Stimulated activated CD8-positive, alpha-beta memory T cell treated with anti-CD3 and anti-CD28 coated beads, Interleukin-12 subunit alpha, Interleukin-12 subunit beta, amount 100 ng/mL, for 4 hours (primary cell): ENCODE measurements around the gene DOCK6.

Experiments
- DNase-seq: peaks from one replicate; pipeline ENCODE4 v3.0.0-alpha.2; 2020; ENCODE audit warnings: low read depth

The DOCK6 gene

DNA sequence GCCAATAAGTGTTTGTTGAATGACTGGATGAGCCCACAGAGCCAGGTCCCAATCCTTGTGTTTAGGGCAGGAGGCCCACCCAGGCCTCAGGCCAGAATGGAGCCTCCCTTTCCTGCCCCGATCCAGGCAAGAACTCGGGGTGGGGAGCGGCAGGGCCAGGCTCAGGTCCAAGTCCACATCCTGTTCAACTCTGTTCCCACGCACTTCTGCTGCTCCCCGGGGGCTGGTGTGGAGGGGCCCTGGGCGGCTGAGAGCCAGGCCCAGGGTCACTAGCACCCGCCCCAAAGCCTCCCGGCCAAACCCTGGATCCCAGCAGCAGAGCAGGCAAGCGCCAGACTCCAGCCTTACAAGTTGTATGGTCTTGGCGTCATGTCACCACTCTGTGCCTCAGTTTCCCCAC lies 14.9 kb downstream of the DOCK6 start:
- DNase-seq: no peak

DNA sequence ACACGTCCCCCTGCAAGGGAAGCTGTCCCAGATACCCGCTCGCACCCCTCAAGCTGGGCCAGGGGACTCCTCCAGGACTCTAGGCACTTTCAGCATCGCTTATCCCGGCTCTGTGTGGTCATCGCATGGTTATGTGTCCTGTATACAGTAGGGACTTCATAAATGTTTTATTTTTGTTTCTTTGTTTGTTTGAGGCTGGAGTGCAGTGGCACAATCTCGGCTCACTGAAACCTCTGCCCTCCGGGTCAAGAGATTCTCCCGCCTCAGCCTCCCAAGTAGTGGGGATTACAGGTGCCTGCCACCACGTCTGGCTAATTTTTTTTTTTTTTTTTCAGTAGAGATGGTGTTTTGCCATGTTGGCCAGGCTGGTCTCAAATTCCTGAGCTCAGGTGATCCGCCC lies 15.4 kb downstream of the DOCK6 start:
- DNase-seq: no peak

DNA sequence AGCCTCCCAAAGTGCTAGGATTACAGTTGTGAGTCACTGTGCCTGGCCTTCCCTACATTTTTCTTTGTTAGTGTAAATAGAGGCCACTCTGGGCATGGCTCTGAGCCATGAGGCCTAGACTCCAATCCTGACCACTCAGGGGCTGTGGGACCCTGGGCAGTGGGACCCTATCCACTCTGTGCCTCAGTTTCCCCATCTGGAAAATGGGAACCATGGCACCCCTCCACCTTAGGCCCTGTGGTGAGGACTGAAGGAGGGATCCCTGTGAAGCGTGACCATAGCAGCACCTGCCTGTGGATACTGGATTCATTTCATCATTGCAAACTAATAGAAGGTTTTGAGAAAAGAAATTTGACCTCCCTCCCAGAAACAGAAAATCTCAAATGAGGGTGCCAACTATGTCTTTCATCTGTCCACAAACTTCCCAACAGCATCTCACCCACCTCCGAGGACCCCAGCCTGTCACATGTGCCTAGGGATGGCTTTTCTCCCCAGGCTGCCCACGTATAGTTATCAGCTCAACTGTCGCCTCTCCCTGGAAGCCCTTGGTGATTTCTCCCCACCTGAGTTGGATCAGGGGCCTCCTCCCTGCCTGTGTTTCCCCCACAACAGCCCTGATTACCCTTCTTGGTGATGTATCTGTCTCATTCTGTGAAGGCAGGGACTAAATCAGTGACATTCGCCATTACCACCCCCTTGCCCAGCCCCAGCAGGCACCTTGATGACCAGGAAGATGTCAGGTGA lies 17.3 kb downstream of the DOCK6 start:
- DNase-seq: no peak

DNA sequence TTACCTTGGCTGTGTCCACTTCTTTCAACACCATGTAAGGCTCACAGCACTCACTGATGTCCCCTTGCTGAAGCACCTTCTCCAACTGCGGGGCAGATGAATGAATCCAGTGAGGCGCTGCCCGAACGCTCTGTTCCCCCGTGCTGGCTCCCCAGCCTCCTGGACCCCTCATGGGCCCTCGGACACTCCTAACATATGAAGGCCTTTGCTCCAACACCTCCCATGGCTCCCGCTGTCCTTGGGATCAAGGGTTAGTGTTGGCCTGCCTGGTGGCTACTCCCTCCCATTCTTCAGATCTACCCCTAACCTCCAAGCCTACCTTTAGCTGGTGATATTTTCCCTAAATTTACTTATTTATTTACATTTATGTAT lies 18.5 kb downstream of the DOCK6 start:
- DNase-seq: no peak

DNA sequence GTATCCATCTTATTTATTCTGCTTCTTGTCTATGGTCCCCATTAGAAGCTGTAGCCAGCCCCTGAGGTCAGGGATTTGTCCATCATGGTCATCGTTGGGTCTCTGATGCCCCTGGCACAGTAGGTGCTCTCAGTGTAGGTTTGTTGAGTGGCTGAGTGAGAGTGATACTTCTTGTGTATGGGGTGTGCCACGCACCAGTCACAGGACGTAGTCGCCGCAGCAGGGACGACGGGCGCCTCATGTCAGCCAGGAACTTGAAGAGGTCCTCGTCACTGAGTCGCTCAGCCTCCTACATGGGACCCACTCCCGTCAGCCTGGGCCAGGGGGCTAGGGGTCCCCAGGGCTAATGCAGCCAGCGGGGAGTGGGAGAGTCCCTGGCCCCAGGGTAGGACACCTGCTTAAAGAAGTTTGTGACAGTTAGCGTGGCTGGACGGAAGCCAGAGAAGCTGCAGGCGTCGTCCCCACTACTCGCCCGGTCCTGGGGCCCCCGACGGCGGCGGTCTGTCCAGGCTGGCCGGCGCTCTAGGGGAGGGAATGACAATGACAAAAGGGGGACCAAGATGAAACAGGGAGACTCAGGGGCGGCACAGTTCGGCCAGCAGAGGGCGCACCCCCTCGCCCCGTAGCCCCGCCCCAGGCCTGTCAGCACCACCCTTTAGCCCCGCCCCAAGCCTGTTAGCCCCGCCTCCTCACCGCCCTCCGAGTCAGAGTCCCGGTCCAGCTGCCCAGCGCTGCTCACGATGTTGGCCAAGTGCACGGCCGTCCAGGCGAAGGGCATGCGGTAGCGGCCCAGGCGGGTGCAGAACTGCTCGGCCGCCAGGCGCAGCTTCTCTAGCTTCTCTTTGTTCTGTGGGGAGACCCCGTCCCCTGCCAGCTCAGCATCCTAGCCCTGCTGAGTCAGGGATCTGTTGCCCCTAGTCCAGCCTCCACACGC lies 19.2 kb downstream of the DOCK6 start:
- DNase-seq: peak; percentile 61

DNA sequence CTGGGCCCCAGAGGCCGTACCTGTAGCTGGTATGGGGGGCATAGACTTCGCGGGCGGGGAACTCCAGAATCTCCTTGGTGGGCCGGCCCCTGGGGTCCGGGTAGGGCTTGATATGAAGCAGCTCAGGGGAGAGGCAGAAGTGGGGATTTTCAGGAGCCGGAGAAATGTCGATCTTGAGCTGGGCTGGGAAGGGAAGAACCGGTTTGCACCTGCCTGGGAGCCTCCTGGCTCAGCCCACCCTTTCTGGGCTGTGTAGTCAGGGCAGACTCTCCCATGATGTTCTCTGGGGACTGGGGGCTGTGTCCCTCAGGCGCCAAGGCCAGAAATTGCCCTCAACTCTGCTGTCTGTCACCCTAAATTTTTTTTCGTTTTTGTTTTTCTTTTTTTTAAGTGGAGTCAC lies 20.3 kb downstream of the DOCK6 start:
- DNase-seq: no peak

DNA sequence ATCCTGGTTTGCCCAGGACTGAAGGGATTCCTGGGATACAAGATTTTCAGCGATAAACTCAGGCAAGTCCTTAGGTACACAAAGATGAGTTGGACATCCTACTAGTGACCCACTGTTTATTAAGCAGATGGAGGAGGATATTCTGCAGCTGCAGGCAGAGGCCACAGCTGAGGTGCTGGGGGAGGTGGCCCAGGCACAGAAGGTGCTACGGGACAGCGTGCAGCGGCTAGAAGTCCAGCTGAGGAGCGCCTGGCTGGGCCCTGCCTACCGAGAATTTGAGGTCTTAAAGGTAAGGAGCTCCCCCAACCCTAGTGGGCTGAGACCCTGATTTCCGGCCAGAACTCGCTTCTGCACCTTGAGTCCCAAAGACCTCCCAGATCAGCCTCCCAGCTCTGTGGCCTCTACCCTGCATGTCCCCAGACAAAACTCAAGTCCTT lies 22.3 kb downstream of the DOCK6 start:
- DNase-seq: no peak

DNA sequence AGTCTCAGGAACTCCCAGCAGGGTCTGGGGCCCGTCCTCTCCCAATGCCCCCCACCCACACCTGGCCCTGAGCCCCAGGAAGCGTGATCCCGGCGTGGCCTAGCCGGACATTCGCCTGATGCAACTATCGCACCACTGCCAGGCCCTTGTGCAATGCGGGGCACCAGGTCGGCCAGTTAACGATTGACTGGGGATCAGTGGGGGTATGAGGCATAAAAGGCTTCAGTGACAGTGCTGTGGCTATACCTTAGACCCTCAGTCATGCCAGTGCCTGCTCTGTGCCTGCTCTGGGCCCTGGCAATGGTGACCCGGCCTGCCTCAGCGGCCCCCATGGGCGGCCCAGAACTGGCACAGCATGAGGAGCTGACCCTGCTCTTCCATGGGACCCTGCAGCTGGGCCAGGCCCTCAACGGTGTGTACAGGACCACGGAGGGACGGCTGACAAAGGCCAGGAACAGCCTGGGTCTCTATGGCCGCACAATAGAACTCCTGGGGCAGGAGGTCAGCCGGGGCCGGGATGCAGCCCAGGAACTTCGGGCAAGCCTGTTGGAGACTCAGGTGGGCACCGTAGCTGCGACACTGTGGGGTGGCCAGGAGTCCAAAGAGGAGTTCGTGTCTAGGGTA lies 22.8 kb downstream of the DOCK6 start, which contains the start of gene ANGPTL8:
Gene ANGPTL8, plus strand, starts transcription at position 243 of the 624 bp plus-strand sequence. Its CDS starts 19 bp downstream, at position 262.
- DNase-seq: no peak

DNA sequence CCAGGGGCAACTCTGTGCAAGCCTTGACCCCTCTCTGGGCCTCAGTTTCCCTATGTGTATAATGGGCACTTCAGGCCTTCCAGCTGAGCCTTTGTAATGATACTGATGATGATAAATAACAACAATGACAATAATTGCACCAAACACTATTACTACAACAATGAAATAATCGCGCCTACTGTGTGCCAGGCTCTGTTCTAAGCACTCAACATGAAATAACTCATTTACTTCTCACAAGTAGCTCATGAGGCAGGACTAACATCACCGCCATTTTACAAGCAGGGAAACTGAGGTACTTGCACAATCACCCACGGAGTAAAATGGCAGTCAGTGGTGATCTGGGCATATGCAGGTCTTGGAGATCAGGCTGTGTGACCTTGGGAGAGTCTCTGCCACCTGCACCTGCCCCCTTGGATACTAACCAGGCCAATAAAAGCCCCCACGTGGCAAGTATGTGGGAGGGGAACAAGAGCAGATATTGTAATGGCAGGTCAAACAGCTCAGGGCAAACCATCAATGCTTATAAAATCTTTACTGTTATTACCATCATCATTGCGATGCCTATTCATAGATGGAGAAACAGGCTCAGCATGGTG lies 23.4 kb downstream of the DOCK6 start:
- DNase-seq: no peak

DNA sequence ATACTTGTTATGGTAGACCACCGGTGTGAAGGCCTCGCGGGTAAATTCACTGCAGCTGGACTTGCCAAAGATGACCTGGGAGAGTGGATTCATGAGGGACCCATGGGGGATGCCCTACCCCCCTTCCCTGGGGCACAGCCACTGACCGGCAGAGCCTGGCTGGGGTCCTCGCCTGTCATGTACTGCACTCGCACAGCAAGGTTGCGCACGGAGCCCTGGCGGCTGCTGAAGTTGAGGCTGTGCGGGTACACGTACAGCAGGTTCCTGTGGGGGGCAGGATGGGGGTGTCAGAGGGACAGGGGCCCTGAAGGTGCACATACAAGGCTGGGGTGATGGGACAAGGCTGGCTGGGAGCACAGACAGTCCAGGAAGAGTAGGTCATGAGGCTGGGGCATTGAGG lies 24.3 kb downstream of the DOCK6 start:
- no peak for DNase-seq

DNA sequence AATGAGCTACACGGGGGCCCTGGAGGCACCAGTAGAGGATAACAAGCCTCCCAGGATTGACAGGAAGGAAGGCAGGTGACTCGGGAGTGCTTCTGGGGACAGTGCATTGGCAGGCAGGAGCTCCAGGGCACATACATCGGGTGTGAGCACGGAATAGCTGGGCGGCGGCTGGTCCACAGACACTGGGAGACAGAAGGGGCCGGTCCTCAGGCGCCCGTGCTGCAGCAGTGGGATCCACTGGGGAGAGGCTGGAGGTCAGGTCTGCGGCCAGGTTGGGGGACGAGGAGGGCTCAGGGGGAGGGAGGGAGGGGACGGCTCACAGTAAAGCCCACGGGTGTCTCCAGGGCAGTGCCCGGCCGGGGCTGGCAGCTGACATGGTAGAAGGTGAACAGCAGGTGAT lies 25.0 kb downstream of the DOCK6 start:
- DNase-seq: no peak

DNA sequence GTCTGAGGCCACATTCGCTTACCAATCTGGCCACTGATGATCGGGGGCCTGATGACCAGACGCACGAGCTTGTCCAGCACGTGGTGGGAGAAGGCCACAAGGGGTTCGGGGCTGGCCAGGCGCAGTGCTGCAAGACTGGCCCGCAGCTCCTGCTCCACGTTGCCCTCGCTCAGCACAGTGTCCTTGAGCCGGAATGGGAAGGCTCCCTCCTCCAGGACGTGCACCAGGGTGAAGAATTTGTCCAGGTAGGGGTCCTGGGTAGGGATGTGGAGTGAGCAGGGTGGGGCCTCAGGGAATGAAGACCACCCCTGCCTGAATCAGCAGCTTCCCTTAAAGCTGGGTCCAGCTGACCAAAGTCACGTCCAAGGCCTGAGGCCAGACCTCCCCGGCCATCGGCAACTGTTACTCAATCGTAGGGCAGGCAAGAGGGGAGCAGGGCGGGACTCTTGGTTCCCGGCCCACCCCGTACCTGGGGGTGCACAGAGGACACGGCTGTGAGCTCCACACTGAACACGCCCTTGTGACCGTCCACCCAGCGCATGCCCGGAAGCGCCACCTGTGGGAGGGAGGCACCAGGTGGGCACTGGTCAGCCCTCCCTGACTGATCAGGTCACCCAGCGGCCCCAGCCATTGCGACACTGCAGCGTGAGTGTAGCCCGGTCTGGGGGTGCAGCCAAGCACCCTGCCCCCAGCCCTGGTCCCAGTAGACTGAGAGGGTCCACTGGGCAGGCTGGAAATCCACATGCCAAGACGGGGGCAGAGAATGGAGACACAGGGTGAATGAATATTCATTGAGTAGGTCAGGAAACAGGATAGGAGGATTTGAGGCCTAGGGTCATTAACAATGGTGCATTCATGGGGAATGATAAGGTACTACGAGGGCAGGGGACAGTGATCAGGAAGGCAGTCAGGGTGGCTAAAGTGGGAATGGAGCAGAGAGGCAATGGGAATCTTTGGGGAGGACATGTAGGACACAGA lies 25.7 kb downstream of the DOCK6 start:
- no peak for DNase-seq

DNA sequence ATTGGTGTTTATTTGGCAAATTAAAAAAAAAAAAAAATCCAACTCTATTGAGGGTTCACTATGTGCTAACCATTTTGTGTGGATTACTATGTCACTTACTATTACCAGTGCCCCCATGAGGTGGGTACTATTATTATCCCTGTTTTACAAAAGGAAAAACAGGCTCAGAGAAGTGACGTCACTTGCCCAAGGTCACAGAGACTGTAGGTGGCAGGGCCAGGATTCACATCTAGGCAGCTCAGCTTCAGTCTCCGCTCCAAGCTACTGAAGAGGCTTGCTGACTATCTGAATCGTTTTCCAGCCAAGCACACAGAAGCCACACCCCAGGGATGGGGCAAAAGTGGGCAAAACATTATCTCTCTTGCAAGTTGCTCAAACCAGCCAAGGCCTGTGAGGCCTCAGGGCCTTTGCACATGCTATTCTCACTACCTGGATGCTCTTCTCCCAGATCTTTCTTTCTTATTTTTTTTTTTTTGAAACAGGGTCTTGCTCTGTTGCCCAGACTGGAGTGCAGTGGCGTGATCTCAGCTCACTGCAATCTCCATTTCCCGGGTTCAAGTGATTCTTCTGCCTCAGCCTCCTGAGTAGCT lies 27.7 kb downstream of the DOCK6 start:
- DNase-seq: no peak

DNA sequence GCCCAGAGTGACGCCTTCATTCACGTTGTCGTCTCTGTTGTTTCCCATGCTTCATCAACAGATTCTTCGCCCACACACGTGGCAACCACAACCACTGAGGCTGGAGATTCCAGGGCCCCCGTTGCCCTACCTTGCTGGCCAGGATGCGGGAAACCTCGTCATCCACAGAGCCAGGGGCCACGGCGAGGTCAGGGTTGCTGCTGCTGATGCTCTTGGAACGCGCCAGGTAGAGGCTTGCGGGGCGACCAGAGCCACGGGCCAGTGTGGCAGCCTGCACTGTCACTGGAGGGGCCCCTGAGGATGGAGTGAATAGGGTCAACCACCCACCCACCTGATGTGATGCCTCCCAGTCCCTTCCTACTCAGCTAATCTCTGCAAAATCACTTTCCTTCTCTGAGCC lies 29.3 kb downstream of the DOCK6 start:
- no peak for DNase-seq

DNA sequence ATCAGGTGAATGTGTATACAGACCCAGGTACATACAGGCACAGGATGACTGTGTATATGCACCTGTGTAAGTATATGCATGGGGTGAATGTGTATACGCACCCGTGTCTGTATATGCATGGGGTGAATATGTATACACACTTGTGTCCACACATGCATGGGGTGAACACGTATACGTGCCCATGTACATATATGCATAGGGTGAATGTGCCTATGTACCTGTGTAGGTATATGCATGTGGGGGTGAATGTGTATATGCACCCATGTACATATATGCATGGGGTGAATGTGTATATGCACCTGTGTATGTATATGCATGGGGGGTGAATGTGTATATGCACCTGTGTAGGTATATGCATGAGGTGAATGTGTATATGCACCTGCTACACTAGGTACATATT lies 29.8 kb downstream of the DOCK6 start:
- no peak for DNase-seq

DNA sequence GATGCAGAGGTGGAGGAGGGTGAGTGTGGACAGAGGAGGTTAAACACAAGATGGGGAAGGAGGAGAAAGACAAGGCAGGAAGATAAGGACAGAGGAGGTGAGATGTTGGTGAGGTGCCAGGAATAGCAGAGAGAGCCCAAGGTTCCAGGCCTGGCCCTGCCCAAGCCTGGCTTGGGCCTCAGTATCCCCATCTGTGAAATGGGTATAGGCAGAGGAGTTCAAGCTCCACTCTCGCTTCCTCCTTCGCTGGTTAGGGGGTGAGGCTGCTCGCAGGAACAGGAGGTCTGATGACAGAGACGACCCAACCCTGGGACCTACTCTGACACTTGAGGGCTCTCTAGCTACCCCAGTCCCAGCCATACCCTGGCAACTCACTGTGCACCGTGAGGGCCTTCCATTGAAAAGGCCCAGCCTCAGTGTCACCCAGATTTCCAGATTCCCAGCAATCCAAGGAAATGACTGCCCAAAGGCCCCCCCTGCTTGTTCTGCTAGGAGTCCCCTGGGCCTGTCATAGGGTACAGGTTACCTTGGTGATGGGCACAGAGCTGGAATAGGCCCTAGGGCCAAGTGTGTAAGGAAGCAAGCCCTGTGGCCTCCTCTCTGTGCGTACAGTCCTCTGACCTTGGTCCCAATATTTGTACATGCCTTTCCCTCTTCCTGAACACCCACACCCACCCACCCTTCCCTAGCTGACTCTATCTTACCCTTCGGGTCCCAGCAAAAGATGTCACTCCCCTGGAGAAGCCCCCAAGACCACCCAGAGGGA lies 31.5 kb downstream of the DOCK6 start:
- no peak for DNase-seq

DNA sequence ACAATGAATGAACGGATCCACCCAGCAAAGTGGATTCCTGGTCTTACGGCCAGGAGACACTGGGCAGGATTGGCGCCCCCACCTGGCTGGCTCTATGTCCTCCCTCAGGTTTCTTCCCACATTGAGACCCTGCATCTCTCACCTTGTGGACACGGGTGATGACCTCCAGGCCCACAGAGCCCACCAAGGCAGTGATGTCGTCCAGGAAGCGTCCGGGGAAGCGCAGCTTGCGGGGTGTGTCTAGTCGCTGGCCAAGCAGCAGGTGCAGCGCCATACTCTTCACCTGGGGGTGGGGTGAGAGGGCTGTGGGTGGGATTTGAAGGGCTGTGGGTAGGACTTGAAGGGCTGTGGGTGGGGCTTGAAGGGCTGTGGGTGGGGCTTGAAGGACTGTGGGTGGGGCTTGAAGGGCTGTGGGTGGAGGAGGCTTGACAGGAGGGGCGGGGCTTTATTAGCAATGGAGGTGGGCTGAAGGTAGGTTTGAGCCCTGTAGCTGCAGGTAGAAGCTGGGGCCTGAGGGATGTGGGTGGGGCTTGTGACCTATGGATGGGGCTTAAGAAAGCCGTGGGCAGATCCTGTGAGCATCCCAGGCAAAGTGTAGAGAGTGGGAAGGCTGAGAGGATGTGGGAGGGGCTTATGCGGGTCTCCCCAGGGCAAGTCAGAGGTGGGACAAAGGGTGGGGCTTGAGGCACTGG lies 35.0 kb downstream of the DOCK6 start:
- DNase-seq: no peak

DNA sequence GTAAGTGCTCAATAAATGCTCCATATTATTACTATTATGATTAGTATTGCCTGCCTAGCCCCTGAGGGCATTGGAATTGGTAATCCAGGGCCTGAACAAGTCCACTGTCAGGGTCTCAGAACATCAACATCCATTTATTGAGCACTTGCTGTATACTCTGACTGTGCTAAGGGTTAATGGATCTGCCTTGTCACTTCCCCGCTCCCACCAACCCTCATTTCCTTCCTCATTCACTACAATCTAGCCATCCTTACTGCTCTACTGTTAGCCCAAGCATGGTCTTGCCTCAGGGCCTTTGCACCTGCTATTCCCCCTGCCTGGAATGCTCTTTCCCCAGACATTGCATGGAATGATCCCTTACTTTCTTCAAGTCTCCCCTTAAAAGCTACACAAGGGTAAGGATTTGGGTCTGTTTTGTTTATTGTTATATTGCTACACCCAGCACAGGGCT lies 35.6 kb downstream of the DOCK6 start:
- no peak for DNase-seq

DNA sequence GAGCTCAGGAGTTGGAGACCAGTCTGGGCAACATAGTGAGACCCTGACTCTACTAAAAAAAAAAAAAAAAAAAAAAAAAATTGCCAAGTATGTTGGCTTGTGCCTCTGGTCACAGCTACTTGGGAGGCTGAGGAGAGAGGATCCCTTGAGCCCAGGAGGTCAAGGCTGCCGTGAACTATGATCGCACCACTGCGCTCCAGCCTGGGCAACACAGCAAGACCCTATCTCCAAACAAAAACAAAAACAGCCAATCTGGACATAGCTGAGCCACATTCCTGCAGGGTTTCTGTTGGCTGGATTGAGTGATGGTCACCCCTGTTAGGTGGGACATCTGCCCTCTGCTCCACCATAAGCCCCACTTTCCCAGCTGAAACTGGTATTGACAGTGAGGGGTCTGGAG lies 36.5 kb downstream of the DOCK6 start:
- no peak for DNase-seq
